T-helper 1 cell treated with Interleukin-12 subunit alpha and Interleukin-12 subunit beta and Interleukin-4 antibody, amounts not matched to agents 30 ng/mL and 1 ng/mL, for 36 hours (primary cell): Measurements from ENCODE around the gene SEC16A. TPM values are rescaled to one million over a fixed set of nuclear protein-coding genes. Genes with fewer than 3 reads are reported as not detected.

Source experiments
- intact Hi-C: fragments of 100-400 bp; cut with micrococcal nuclease; formaldehyde crosslinking; loops from one replicate; pipeline ENCODE4 v1.15.1; 2024
- total RNA-seq: library from RNA; stranded (reverse); gene quantifications from 2 replicates; pipeline ENCODE4 v1.2.3, GENCODE V29; 2022

Gene SEC16A
- total RNA-seq, 1 donor from 2014 or later, result 92.9 TPM

DNA sequence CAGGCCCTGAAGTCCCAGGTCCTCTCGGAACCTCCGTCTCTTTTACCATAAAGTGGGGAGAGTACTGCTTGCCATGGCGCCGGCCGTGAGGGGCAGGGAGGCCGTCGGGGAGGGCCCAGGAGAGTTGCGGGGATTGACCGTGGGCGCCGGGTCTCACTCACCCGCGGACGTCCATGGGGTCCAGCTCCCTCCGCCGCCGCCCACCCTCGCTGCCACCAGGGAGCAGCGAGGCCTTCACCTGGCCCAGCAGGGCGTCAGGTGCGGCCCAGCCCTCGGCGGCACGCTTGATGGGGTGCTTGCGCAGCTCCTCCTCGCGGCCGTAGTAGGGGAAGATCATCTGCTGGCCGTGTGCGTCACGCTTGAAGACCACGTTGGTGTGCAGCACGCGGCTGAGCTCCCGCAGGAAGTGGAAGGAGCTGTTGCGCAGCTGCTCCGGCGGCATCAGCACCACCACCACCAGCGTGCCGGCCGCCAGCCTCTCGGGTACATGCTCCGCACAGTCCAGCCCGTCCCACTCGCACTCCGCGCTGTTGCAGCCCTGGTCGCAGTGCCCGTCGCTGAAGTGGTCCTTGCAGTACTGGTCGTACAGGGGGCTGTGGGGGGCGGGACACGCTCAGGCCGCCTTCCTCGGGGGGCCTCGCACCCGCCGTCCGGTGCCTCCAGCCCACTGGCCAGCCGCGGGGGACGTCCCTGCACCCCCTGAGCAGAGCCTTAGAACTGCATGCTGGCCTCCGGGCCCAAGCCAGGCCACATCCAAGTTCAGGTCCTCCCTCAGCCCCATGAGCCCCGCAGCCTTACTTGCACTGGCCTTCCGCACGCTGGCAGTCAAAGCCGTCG is 21.9 kb upstream of the SEC16A start:
- intact Hi-C loops, result no loop called here

DNA sequence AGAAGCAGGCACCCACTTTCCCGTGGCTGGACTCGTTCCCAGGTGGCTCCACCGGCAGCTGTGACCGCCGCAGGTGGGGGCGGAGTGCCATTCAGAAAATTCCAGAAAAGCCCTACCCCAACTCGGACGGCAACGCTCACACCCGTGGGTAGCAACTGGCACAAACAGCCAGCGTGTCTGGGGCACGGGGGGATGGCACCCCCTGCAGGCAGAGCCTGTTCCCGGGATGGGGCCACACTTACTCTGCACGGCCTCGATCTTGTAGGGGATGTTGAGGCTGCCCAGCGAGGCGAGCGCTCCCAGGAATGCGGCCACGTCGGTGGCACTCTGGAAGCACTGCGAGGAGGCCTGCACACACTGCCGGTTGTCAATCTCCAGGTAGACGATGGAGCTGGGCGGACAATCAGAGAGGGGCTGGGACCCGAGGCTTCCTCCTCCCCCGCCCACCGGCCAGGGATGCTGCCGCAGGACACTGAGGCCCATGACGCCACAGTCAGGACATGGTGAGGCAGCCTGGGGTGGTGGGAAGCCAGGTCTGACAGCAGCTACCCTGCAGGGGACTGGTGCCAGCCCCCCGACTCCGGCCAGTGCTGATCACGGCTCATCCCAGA is 20.2 kb upstream of the SEC16A start:
- intact Hi-C loops, result no loop called here

DNA sequence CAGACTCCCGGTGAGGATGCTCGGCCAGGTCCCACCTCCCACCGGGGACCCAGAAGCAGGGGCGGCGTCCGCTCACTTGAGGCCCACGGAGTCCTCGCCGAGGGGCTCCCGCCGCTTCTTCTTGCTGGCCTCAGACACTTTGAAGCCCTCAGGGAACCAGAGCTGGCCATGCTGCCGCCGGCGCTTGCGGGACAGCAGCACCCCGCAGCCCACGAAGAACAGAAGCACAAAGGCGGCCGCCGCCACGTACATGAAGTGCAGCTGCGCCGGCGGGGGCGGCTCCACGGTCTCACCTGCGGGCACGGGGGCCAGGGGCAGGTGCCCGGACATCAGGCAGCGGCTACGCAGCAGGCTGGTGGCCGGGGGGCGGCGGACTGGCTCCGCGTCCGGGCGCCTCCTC is 19.4 kb upstream of the SEC16A start:
- intact Hi-C loops, result no loop called here

DNA sequence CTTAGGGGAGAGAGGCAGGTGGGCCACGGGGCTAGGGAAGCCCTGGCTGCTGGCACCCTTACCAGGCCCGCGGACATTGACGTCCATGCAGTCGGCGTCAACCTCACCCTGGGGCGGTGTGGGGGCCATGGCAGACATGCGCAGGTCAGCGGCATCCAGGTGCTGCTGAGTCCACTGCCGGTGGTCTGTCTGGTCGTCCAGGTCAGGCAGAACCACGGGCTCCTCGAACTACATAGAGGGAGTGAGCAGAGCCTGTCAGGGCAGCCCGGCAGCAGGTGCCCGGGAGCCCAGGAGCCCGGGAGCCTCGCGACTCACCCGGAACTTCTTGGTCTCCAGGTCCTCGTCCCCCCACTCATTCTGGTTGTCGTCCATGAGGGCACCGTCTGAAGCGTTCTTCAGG is 18.8 kb upstream of the SEC16A start:
- intact Hi-C loops, result no loop called here

DNA sequence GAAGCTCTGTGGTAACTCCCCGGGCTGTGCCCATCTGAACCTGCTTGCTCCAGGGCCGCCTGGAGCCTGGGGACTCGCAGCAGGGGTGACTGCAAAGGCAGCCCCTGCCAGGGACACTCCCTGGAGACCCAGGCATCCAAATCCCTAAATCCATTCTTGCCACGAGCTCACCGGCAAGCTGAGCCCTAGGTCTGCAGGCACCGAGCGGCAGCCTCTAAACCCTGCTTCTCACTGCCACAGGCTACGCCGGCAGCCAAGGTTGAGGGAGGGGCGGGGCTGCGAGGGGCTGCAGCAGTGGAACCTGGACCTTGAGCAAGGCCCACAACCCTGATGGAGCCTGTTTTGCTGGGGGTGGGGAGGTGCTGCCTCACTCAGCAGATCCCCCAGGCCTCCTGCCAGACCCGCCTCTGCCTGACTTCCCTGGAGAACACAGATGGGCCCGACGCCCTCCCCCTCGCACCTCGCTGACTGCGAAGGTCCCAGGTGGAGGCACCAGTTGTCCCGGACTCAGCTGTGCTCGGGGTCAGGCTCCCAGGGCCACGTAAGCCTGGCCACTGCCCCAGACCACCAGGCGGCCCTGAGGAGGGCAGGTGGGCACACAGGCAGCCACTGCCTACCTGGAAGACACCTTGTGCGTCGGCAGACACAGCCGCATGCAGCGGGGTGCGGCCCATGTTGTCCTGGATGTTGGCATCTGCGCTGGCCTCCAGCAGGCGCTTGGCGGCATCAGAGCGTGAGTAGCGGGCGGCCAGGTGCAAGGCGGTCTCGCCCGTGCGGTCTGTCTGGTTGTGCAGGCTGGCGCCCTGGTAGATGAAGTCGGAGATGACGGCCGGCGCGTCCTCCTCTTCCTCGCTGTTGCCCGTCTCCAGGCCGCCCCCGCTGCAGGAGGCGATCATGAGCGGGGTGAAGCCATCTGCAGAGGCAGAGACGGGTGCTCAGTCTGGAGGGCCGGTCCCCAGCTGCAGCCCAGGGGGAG is 17.4 kb upstream of the SEC16A start:
- intact Hi-C loops, result no loop called here

DNA sequence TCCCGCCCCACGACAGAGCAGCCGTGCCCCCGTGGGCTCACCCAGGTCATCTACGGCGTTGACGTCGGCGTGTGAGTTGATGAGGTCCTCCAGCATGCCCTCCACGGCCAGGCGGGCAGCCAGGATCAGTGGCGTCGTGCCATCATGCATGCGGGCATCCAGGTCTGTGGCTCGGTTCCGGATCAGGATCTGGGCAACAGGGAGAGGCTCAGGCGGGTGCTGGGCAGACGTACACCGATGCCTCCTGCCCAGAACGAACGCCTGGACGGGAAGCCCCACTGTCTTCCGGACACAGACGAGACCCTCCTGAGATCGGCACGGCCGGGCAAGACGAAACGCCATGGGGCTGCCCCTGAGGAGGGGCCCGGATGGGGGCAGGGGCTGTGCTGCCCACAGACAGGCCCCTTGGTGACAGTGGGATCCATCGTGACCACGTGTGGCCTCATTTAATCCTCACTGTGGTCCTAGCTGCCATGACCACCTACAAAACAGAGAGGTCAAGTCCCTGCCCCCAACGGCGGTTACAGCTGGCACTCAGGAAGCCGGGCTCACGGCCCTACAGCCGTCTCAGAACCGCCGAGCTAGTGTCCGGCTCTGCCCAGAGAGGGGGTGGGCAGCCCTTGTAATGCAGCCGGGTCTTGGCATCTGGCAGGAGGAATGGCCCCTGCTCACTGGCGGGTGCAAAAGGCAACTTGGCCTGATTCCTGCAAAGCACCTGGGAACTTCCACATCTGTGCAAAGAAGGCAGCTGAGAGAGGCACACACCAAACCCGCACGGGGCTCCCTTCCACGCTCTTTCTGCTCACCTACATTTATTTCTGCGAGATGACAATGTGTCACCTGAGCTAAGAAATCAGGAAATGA is 16.5 kb upstream of the SEC16A start:
- intact Hi-C loops, result no loop called here

DNA sequence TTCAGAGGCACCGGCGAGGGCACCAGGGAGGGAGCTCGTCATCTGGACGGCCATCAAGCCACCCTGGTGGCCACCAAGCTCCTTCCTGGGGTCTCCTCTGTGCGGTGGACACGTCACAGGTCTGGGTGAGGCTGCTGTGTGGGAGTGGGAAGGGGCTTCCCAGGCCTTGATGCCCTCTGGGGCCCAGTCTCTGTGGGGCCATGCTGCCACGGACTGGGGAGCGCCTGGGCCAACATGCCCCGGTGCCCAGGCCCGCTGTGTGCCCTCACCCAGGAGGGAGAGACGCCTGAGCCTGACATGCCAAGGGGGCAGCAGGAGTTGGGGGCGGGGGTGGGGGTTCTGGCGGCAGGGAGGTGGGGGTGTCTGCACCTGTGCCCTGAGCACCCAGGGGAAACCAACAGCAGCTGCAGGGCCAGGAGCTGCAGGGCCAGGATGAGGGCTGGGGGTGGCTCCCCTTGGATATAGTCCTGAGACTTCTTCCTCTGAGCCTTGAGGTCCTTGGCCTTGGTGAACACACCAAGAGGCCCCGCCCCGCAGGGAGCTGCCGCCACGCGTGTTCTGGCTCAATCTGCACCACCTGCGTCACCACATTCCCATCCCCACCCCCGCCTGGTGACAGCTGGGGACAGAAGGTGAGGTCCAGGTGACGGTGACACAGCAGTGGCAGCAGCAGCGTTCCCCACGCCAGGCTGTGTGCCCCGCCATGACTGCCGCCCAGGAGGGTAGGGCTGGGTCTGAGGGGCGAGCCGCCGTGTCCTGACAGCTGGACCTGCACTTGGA is 15.3 kb upstream of the SEC16A start:
- intact Hi-C loops, result no loop called here

DNA sequence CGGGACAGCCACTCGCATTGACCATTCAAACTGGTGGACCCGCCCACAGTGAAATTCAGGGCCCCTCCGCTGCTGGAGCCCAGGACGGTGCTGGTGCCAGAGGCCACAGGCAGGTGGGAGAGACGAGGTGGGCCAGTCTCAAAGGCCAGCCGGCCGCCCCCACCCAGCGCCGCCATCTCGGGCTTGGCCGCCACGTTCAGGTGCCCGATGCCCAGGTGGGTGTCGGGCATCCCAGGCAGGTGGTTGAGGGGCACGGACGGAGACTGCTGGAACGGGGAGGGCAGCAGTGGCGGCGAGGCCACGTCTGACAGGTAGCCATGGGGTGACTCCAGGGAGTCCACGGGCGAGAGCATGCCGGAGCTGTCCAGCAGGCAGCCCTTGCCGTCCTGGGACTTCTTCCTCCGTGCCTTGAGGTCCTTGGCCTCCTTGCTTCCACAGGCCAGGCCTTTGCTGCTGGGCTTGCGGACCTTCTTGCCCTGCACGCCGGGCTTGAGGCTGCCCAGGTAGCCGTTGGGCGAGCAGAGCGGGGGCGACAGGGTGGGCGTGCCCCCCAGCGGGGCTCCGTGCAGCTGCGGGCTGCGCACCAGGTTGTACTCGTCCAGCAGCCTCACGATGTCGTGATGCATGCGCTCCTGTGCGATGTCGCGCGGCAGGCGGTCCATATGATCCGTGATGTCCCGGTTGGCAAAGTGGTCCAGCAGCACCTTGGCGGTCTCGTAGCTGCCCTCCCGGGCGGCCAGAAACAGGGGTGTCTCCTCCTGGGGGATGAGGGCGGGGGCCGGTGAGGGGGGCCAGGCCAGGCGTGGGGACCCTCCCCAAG is 14.2 kb upstream of the SEC16A start:
- intact Hi-C loops, result no loop called here

DNA sequence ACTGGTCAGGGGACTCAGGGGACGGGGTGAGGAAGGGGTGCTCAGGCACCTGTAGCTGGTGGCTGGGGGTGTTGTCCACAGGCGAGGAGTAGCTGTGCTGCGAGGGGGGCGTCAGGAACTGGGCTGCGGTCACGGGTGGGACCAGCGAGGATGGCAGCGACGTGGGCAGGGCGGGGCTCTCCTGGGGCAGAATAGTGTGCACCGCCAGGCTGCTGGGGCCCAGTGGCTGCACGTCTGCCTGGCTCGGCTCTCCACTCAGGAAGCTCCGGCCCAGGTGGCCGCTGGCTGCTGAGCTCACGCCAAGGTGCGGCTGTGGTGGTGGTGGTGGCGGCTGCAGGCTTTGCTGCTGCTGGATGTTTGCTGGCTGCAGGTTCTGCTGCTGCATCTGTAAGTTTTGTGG is 13.3 kb upstream of the SEC16A start:
- intact Hi-C loops, result no loop called here

DNA sequence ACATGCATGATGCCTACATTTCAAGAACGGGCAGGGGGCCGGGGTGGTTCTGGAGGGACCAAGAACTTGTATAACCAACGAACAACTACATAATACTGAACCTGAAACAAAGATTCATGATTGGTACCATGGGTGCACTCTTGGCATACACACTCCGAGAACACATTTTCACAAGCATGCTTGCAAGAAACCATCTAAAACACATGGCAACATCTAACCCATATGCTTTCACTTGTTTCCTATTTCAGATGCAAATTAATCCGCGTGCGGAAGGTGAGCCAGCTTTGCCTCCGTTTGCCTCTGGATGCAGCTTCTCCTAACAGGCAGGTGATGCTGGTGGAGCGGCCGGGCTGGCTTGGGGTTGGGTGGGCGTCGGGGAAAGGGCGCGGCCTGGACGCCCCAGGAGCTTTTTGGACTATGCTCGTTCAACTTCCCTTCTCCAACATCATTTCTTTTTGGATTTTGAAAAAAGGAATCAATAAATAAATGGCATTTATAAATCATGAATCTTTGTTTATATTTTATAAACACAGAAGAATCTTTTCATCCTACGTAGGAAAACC is 12.5 kb upstream of the SEC16A start:
- intact Hi-C loops, result no loop called here

DNA sequence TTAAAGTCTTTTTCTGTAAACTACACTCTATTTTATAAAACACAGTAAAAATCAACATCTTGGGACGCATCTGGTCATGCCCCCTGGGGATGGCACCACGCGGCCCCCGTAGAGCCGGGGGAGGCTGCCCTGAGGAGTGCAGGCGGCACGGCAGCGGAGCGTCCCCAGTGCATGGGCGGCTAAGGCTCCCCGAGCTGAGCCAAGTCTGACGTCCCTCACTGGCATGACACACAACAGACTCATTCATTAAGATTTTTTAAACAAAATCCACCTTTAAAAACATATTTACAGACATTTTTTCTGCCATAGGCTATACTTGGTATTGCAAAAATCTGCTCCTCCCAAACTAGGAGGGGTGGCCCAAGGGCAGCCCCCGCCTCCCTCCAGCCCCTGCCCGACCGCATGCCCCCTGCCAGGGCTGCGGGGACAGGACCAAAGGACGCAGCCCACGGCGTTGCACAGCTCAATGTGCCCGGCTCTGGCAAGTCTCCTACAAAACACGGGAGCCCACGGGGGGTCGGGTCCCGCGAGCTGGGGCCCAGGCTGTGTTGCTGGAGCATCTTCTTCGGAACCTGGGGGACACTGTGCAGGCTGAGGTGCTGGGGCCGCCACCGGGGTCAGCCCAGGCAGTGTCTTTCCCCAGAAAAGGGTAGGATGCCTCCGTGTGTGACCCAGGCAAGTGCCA is 11.8 kb upstream of the SEC16A start:
- intact Hi-C loops, result no loop called here

DNA sequence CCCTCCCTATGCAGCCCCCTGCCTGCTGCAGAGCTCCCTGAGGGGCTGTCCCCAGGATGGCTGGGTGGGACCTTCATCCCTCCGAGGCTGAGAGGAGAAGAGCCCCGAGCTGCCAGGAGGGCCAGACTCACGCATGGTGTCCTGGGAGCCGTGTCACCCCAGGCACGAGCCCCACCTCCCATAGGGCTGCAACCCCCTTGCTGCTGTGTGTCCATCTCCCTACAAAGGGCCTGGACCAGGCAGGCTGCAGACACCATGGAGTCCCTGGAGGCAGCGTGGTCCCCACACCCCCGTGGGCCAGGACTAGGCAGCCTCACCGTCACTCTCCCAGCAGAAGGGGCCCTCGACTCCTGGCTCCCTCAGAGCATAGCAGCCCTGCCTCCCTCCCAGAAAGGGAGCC is 11.2 kb upstream of the SEC16A start:
- intact Hi-C loops, result no loop called here

DNA sequence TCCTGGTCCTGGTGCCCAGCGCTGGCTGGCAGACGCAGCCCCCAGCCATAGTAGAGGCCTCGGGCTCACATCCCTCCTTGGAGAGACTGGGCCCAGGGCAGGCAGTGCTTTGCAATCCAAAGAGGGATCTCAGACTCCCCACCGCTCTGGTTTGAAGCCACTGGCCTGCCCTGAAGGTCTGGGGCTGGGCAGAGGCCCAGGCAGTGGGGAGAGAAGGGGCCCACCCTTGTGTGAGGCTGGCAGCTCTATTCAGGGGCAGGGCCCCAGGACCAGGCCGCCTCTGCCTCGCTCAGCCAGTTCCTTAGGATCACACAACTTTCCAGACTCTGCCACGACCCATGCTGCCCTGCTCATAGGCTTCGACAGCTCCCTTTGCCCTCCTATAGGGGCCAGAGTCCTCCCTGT is 10.7 kb upstream of the SEC16A start:
- intact Hi-C loops, result no loop called here

DNA sequence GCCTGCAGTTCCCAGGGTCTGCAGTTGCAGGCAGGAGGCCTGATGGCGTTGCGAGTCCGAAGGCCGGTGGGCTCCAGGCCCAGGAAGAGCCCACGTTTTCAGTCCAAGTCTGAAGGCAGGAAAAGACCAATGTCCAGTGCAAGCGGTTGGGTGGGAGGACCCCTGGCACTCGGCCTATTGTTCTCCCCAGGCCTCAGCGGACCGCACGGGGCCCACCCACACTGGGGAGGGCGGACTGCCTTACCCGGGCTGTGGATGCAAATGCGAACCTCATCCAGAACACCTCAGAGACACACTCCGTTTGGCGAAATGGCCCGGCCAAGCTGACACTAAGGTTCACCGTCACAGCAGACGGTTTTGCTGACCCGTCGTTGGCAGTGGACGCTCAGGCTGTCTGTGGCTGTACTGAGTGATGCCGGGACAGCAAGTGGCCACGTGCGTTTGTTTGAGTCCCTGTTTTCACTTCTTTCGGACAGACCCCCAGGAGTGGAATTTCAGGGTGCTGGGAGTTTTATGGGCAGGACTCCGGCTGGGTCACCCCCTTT is 10.2 kb upstream of the SEC16A start:
- intact Hi-C loops, result no loop called here

DNA sequence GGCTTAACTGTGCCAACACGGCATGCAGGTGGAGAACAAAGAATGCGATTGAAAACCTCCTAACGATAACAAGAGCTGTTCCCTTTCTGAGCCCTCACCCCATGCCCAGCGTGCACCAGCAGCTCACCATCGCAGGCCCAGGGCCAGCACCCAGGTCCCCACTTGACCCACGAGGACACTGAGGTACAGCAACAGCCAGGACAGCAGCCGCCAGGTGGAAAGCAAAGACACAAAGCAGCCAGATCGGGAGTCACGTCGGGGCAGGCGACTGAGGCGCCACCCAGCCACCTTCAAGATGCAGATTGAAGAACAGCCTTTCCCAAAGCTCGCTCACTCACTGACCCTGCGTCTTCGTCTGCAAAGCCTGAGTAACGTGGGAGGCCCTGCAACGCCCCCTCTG is 6.9 kb upstream of the SEC16A start:
- intact Hi-C loops, result loop anchor here (10.0 kb wide), 1 partner anchor 395 kb away; the partner anchor contains the start of gene TRAF2

DNA sequence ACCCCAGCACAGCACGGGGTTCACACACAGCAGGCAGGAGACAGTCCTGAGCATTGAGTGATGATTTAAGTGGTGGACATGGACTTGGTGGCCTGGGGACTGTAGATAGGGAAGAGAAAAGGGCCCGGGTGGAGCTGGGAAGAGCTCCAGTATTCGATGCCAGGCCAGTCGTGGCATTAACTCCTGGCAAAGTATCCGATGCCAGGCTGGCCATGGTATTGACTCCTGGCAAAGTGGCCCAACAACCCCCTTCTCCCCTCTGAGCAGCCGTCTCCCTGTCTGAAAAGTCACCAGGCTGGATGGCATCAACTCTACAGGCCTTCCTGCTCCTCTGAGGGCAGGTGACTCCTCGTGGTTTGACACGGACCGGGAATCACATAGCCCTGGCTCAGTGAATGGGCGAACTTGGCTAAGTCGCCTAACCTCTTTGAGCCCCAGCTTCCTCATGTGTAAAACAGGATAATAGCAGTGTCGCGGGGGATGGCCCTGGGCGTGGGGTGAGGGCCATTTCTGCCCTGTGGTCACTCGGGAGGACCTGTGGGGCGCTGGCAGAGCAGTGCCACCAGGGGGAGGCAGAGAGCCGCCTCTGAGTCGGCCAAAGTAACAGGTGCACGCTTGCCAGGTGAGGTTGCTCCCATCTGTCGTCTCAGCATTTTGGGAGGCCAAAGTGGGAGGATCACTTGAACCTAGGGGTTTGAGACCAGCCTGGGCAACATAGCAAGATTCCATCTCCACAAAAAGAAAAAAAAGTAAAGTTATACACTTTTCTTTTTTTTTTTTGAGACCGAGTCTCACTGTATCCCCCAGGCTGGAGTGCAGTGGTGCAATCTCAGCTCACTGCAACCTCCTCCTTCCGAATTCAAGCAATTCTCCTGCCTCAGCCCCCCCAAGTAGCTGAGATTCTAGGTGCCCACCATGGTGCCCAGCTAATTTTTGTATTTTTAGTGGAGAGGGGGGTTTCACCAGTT is 5.7 kb upstream of the SEC16A start:
- intact Hi-C loops, result loop anchor here (10.0 kb wide), 1 partner anchor 396 kb away; the partner anchor contains the start of gene TRAF2

DNA sequence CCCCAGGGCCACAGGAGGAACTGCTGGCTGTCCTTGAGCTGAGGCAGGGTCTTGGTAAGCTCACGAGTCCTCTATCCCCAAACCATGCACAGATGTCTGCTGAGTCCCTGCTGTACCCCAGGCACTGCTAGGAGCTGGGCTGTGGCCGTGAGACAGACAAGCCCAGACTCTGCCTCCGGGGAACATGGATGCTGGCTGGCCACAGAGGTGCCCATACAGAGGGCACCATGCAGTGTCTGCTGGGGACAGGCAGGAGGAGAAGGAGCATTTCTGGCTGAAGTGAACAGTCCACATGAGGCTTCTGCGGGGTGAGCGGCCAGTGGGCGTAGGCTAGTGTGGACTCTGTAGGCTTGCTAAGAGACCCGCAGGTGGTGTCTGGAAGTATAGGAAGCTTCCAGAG is 4.8 kb upstream of the SEC16A start:
- intact Hi-C loops, result loop anchor here (10.0 kb wide), 1 partner anchor 397 kb away; the partner anchor contains the start of gene TRAF2
